ENCODE measurements around the gene SLC39A9. TPM values are rescaled to one million over a fixed set of nuclear protein-coding genes. Genes with fewer than 3 reads are reported as not detected.

SLC39A9 gene
- total RNA-seq, 2 donors from 2014 or later: 79.7 to 83.1 TPM

DNA sequence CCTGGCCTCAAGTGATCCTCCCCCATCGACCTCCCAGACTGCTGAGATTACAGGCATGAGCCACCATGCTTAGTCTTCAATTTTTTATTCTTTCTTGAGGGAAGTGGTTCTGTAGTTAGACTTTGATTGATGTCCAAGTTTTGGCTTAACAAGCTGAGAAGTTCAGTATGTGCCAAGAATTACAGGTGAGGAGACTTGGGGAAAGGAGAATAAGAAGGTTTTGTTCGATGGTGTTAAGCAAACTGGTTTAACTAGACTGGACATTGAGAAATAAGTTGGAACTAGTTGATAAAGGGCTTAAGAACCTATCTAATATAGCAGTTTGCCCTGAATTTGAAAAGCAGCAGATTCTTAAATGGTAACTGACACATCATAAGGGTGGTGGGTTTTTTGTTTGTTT is 53.4 kb downstream of the SLC39A9 start:
- no peaks in the 10 kb centered on the region for H3K9me3 ChIP-seq
- no peaks in the 10 kb centered on the region for H3K4me1 ChIP-seq
- no peak for DNase-seq
- no peaks in the 10 kb centered on the region for H3K36me3 ChIP-seq
- no peak overlapping the region for H3K4me3 ChIP-seq
- TF ChIP-seq, protein P1, sequence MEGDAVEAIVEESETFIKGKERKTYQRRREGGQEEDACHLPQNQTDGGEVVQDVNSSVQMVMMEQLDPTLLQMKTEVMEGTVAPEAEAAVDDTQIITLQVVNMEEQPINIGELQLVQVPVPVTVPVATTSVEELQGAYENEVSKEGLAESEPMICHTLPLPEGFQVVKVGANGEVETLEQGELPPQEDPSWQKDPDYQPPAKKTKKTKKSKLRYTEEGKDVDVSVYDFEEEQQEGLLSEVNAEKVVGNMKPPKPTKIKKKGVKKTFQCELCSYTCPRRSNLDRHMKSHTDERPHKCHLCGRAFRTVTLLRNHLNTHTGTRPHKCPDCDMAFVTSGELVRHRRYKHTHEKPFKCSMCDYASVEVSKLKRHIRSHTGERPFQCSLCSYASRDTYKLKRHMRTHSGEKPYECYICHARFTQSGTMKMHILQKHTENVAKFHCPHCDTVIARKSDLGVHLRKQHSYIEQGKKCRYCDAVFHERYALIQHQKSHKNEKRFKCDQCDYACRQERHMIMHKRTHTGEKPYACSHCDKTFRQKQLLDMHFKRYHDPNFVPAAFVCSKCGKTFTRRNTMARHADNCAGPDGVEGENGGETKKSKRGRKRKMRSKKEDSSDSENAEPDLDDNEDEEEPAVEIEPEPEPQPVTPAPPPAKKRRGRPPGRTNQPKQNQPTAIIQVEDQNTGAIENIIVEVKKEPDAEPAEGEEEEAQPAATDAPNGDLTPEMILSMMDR (IDR thresholded peaks at IDR 0.05): no peak
- no peak overlapping the region for H3K9ac ChIP-seq (ENCODE audit: low read depth in 2 of 2, low read length in 2 of 2)
- intact Hi-C loops (cut with DNase I): no loop called here
- no peak overlapping the region for H3K27ac ChIP-seq
- no peaks in the 10 kb centered on the region for H3K27me3 ChIP-seq

DNA sequence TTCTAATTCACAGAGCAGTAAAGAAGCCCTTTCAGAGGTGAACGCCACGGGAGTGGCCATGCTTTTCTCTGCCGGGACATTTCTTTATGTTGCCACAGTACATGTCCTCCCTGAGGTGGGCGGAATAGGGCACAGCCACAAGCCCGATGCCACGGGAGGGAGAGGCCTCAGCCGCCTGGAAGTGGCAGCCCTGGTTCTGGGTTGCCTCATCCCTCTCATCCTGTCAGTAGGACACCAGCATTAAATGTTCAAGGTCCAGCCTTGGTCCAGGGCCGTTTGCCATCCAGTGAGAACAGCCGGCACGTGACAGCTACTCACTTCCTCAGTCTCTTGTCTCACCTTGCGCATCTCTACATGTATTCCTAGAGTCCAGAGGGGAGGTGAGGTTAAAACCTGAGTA is 59.9 kb downstream of the SLC39A9 start:
- intact Hi-C loops (cut with DNase I): no loop called here
- TF ChIP-seq, protein P1 (IDR thresholded peaks at IDR 0.05): no peak
- no peaks in the 10 kb centered on the region for H3K27me3 ChIP-seq
- no peak overlapping the region for H3K27ac ChIP-seq
- H3K4me3 ChIP-seq: no peak overlapping the region
- DNase-seq: no peak
- no peaks in the 10 kb centered on the region for H3K4me1 ChIP-seq
- H3K36me3 ChIP-seq: peaks cover 6% of the 10 kb centered on the region
- H3K9me3 ChIP-seq: no peaks in the 10 kb centered on the region
- no peak overlapping the region for H3K9ac ChIP-seq (ENCODE audit: low read depth in 2 of 2, low read length in 2 of 2)

DNA sequence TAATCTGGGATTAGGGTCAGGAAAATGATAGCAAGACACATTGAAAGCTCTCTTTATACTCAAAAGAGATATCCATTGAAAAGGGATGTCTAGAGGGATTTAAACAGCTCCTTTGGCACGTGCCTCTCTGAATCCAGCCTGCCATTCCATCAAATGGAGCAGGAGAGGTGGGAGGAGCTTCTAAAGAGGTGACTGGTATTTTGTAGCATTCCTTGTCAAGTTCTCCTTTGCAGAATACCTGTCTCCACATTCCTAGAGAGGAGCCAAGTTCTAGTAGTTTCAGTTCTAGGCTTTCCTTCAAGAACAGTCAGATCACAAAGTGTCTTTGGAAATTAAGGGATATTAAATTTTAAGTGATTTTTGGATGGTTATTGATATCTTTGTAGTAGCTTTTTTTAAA is 60.6 kb downstream of the SLC39A9 start:
- Histone ChIP-seq H3K9me3 (no peaks in the 10 kb centered on the region), H3K27ac (no peak overlapping the region), H3K9ac (ENCODE audit: low read depth in 2 of 2, low read length in 2 of 2) (no peak overlapping the region), H3K36me3 (peaks cover 6% of the 10 kb centered on the region), H3K27me3 (no peaks in the 10 kb centered on the region), H3K4me1 (no peaks in the 10 kb centered on the region), H3K4me3 (no peak overlapping the region)
- TF ChIP-seq, protein P1 (IDR thresholded peaks at IDR 0.05): no peak
- DNase-seq: no peak
- intact Hi-C loops (cut with DNase I): no loop called here

DNA sequence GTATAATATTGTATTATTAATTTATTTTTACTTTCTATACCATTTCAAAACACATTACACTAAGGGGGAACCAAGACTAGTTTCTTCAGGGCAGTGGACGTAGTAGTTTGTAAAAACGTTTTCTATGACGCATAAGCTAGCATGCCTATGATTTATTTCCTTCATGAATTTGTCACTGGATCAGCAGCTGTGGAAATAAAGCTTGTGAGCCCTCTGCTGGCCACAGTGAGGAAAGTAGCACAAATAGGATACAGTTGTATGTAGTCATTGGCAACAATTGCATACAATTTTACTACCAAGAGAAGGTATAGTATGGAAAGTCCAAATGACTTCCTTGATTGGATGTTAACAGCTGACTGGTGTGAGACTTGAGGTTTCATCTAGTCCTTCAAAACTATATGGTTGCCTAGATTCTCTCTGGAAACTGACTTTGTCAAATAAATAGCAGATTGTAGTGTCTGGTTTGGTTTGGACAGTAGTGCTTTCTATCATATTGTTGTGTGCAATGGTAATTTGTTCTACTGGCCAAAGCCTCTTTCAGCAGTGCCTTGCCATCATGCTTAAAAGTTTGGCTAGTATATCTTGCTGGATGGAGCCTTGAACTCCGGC is 61.7 kb downstream of the SLC39A9 start:
- H3K27me3 ChIP-seq: no peaks in the 10 kb centered on the region
- H3K27ac ChIP-seq: no peak overlapping the region
- H3K36me3 ChIP-seq: peaks cover 6% of the 10 kb centered on the region
- TF ChIP-seq, protein P1 (IDR thresholded peaks at IDR 0.05): peak; percentile 71
- no peaks in the 10 kb centered on the region for H3K9me3 ChIP-seq
- DNase-seq: peak; percentile 59
- no peaks in the 10 kb centered on the region for H3K4me1 ChIP-seq
- H3K9ac ChIP-seq (ENCODE audit: low read depth in 2 of 2, low read length in 2 of 2): no peak overlapping the region
- H3K4me3 ChIP-seq: no peak overlapping the region
- intact Hi-C loops (cut with DNase I): loop anchor here (2.0 kb wide), 1 partner anchor 217 kb away; no protein-coding TSS in a partner anchor

DNA sequence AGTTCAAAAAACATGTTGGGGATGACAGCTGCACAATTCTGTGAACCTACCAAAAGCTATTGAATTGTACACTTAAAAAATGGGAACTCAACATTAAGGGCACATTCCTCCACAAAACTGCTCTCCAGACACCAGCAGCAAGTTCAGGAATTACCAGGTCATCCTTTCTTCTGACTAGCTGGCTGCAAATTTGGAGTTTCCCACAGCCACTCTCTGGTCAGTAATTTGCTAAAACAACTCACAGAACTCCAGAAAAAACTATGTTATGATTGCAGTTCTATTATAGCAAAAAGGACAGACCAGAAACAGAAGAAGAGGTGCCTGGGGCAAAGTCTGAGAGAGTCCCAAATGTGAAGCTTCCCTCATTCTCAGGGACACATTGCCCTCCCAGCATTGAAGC is 65.9 kb downstream of the SLC39A9 start:
- intact Hi-C loops (cut with DNase I): no loop called here
- Histone ChIP-seq H3K36me3 (no peaks in the 10 kb centered on the region), H3K4me3 (no peak overlapping the region), H3K9ac (ENCODE audit: low read depth in 2 of 2, low read length in 2 of 2) (no peak overlapping the region), H3K27me3 (no peaks in the 10 kb centered on the region), H3K9me3 (no peaks in the 10 kb centered on the region), H3K27ac (no peak overlapping the region), H3K4me1 (no peaks in the 10 kb centered on the region)
- no peak for DNase-seq
- TF ChIP-seq, protein P1 (IDR thresholded peaks at IDR 0.05): no peak

Data from colonic mucosa (tissue), 4 donors.